ENCODE data around the gene TRABD2A.

Gene TRABD2A

DNA sequence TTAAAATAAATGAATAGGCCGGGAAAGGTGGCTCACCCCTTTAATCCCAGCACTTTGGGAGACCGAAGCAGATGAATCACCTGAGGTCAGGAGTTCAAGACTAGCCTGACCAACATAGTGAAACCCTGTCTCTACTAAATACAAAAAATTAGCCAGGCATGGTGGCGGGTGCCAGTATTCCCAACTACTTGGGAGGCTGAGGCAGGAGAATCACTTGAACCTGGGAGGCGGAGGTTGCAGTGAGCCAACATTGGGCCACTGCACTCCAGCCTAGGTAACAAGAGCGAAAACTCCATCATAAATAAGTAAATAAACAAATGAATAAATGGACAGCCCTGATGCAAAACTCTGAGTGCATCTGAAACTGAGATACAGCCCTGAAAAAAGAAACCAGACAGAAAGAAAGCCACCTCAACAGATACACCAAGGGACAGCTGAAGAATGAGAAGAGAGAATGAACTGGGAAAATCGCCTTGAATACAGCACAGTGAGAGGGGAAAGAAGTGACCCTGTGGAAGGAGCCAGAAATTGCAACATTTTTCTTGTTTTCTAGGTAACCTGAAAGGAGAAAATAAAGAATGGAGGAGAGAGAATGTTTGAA, 64.4 kb downstream of the TRABD2A start:
- DNase-seq (ENCODE audit: low spot score) = no peak

DNA sequence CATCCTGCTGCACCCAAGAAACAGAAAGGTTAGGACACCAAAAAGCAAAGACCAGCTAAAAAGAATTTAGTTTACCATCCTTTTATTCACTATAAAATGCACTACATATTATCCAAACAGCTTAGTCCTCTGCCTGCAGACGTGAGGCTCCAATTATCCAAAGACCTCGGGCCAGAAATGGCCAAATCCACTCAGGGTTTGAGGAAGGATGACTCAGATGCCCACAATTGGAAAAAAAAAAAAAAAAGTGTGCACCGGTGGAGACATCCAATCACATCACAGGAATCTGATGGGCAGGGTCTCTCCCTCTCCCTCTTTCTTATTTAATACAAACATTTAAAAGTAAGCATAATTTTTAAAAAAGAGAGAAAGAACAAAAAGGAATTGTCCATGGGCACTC, 65.7 kb downstream of the TRABD2A start:
- DNase-seq (ENCODE audit: low spot score) = no peak

- DNase-seq (ENCODE audit: low spot score) = no peak
These were observed 68.9 kb downstream of the TRABD2A start for GRCh38 chr2:84811839-84812431.

- no peak for DNase-seq (ENCODE audit: low spot score)
These were observed 72.6 kb downstream of the TRABD2A start for GRCh38 chr2:84808279-84808678.

- DNase-seq (ENCODE audit: low spot score) = no peak
These were observed 73.8 kb downstream of the TRABD2A start for GRCh38 chr2:84807063-84807485.

- no peak for DNase-seq (ENCODE audit: low spot score)
These were observed 75.5 kb downstream of the TRABD2A start for GRCh38 chr2:84805250-84805958.

GRCh38 chr2:84801811-84802210, 79.1 kb downstream of the TRABD2A start:
- no peak for DNase-seq (ENCODE audit: low spot score)

DNA sequence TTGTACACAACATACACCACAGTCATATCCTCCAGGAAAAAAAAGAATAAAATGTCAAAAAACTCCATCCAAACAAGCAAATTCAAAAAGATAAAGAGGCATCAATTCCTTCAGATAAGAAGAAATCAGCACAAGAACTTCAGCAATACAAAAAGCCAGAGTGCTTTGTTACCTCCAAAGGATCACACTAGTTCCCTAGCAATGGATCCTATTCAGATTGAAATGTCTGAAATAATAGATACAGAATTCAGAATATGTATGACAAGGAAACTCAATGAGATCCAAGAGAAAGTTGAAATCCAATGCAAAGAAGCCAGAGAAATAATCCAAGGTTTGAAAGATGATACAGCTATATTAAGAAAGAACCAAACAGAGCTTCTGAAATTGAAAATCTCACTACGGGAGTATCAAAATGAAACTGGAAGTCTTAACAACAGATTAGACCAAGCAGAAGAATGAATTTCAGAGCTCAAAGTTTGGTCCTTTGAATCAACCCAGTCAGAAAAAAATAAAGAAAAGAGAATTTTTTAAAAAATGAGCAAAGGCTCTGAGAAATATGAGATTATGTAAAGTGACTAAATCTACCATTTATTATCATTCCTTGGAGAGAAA, 80.6 kb downstream of the TRABD2A start:
- no peak for DNase-seq (ENCODE audit: low spot score)

DNA sequence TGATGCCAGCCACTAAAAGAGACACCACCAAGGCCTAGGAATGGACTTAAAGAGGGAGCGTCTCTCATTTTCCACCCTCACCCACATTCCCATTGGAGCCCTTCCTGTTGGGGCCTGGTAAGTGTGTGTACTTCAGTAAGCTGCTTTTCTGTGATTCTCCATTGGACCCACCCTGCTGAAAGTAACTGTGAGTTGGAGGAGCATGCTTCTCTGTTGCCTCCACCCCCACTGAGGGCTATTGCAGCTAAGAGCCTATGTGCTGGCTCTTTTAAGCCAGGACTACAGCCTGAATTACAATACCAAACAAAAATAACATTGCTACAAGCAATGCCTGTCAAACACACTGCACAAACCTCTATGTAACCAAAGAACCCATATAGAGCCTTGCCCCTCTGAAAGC, 81.1 kb downstream of the TRABD2A start:
- DNase-seq (ENCODE audit: low spot score) = no peak

DNA sequence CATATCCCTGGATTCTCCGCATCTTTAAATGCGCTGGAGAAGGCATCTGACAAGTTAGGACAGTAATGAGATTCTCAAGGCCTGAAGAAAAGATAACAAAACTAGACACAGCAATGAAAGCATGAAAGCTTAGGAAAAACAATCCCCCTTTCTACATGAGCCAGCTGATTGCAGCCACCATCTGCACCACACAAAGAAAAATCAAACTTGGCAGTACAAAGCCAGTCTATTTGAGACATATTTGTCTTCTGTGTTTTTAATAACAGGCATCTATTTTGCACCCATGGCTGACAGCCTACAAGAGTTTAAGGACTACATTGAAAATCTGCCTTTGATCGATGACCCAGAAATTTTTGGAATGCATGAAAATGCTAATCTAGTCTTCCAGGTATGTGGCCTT, 83.6 kb downstream of the TRABD2A start:
- DNase-seq (ENCODE audit: low spot score) = no peak

DNA sequence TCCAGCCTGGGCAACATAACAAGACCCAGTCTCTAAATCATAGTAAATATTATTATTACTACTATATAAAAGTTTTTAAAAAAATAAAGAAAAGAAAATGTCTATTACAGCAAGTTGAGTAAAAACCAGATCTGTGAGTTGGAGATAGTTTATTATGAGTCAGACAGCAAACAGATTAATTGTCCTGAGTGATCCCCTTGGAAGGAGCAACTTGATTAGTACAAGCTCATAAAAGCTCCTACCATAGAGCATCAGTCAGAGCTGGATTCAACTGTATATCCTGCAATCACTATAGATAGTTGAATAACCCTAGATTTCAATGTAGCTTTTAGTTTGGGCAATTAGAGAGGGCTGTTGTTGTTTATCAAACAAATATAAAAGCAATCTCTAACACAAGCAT, 84.1 kb downstream of the TRABD2A start:
- no peak for DNase-seq (ENCODE audit: low spot score)

- no peak for DNase-seq (ENCODE audit: low spot score)
These were observed 87.2 kb downstream of the TRABD2A start for GRCh38 chr2:84793641-84794040.

- no peak for DNase-seq (ENCODE audit: low spot score)
These were observed 87.9 kb downstream of the TRABD2A start for GRCh38 chr2:84792856-84793522.

GRCh38 chr2:84788498-84788897, 92.4 kb downstream of the TRABD2A start:
- no peak for DNase-seq (ENCODE audit: low spot score)

DNA sequence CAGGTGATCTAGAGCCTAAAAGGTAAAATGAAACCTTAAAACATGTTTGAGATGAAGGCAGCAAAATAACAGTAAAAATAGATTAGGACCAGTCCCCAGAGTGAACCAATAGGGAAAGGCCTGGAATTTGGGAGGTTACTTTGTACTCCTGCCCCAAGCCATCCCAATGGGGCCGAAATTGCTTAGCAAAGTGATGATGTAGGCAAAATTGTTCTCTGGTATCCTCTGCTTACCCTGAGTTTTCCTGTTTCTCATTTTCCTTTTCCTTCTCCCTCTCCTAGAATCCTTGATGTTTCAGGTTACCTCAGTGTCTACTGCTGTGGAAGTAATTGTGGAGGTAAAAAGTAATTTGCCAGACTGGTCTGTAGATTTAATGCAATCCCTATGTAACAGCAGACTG, 92.9 kb downstream of the TRABD2A start:
- no peak for DNase-seq (ENCODE audit: low spot score)

DNA sequence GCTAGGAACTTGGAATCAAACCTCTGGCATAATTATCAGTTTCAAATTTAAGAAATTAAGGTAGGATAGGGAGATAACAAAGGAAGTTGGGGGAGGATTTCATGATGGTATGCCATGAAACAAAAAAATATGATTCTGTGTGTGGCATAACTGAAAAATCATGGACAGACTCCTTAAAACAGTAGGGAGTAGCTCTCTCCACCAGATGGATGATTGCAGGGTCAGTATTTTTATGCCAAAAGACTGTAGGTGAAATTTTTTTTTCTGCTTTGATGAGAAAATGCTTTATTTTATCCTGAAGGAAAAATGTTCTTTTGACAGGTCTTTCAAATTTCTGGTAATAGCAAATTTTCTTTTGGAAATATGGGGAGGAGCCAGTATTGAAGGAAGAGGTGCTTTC, 94.3 kb downstream of the TRABD2A start:
- DNase-seq (ENCODE audit: low spot score) = no peak

GRCh38 chr2:84785950-84786349, 94.9 kb downstream of the TRABD2A start:
- no peak for DNase-seq (ENCODE audit: low spot score)

DNA sequence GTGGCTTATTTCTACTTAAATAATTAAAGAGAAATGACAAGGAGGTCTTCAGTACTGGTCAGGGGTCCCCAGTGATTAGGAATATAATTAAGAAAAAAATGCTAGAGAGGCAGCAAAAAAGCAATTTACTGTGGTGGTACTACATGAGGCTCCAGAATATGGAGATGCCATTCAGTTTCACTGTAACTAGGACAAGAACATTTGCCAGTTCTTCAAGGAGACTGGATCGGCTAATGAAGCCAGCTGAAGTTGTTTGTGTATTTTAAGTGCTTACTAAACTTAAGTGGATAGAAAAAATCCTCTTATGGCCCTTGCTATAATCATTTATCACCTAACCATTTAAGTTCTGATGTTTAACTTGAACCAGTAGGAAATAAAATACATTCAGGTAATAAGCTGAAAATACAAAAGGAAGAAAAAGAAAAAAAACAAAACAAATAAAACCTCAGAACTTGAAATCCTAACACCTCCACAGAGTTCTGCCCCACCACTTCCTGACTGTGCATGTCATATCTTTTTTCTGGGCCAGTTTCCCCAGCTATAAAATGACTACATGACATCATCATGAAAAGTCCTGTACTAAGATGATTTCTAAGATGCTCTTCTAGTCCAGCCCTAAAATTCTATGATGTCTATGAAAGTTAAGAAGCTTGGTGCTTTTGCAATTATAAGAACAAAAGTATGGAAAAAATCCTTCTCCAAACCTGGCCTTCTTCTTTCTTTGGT, 98.0 kb downstream of the TRABD2A start:
- DNase-seq (ENCODE audit: low spot score) = peak; percentile 78

- DNase-seq (ENCODE audit: low spot score) = peak; percentile 79
These were observed 98.8 kb downstream of the TRABD2A start for GRCh38 chr2:84781942-84782716.

DNA sequence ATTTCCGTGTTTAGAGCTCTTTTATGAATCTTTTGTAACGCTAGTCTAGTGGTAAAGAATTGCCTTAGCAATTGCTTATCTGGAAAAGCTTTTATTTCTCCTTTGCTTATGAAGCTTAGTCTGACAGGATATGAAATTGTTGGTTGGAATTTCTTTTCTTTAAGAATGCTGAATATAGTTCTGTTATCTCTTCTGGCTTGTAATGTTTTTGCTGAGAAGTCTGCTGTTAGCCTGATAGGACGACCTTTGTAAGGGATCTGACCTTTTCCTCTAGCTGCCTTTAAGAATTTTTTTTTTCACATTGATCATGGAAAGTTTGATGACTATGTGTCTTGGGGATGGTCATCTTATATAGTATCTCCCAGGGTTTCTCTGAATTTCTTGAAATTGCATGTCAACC, 101.1 kb downstream of the TRABD2A start:
- DNase-seq (ENCODE audit: low spot score) = no peak
